ENCODE results near the gene MROH2A.

Gene MROH2A

DNA sequence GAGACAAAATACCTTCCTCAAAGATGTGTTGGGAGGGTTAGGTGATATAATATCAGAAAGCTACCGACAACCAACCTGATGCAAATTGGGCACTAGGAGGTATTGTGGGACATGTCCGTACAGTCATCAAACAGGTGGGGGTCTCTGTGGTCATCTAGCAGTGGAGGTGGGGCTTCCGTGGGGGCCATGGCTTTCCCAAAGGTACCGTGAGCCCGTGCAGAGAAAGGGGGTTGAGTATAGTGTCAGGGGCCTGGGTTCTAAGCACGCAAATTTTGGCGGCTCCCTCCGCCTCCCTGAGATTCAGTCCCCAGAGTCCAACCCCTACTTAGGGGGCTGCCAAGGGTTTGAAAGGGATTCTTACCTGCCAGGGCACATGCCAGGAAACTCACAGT is 43.6 kb downstream of the MROH2A start:
- peak; percentile 13 for DNase-seq (ENCODE audit: low spot score)

DNA sequence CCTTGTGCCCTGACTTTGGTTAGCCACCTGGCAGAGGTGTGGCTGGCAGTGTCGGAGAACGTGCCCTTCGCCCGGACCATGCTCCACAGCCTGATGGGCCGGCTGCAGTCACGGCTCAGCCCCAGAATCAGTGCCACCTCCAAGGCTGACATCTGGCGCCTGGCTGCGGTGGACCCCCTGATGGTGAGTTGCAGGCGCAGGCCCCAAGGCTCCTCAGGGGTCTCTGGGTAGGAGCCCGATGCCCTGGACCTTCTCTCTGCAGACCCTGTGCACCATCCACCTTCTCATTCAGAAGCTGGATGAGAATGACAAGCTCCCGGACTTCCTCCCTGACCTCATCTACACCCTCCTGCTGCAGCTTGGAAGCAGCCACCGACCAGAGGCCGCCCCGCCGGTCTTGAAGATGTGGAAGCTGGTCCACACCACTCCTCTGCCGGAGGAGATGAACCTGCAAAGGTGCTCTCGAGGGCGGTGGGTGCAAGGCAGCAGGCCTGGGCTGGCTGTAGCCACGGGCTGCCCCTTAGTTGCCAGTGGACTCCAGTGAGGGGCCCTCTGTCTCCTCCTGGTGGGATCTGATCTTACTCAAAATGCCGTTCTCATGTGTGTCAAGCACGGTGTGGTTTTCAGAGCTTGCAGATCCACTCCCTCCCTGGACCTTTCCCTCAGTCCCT is 44.1 kb downstream of the MROH2A start:
- H3K9me3 ChIP-seq (ENCODE audit: severe bottlenecking), result no peaks in the 10 kb centered on the region
- no peak overlapping the region for H3K4me3 ChIP-seq (ENCODE audit: severe bottlenecking)
- H3K4me1 ChIP-seq (ENCODE audit: insufficient read depth, poor library complexity, severe bottlenecking), result no peaks in the 10 kb centered on the region
- no peak overlapping the region for H3K27ac ChIP-seq (ENCODE audit: poor library complexity, severe bottlenecking)
- no peak for ATAC-seq (ENCODE audit: low read depth)
- H3K27me3 ChIP-seq (ENCODE audit: insufficient read depth, poor library complexity, severe bottlenecking), result no peaks in the 10 kb centered on the region
- TF ChIP-seq, protein P1, sequence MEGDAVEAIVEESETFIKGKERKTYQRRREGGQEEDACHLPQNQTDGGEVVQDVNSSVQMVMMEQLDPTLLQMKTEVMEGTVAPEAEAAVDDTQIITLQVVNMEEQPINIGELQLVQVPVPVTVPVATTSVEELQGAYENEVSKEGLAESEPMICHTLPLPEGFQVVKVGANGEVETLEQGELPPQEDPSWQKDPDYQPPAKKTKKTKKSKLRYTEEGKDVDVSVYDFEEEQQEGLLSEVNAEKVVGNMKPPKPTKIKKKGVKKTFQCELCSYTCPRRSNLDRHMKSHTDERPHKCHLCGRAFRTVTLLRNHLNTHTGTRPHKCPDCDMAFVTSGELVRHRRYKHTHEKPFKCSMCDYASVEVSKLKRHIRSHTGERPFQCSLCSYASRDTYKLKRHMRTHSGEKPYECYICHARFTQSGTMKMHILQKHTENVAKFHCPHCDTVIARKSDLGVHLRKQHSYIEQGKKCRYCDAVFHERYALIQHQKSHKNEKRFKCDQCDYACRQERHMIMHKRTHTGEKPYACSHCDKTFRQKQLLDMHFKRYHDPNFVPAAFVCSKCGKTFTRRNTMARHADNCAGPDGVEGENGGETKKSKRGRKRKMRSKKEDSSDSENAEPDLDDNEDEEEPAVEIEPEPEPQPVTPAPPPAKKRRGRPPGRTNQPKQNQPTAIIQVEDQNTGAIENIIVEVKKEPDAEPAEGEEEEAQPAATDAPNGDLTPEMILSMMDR (IDR thresholded peaks at IDR 0.05; ENCODE audit: poor library complexity, severe bottlenecking), result no peak
- peak; percentile 47 for DNase-seq (ENCODE audit: low spot score)
- no peaks in the 10 kb centered on the region for H3K36me3 ChIP-seq (ENCODE audit: low read depth)

More for the DNA sequence above, 43.6 kb downstream of the MROH2A start:
- no peak for ATAC-seq (ENCODE audit: low read depth)
- H3K4me1 ChIP-seq (ENCODE audit: insufficient read depth, poor library complexity, severe bottlenecking), result no peaks in the 10 kb centered on the region
- H3K27me3 ChIP-seq (ENCODE audit: insufficient read depth, poor library complexity, severe bottlenecking), result no peaks in the 10 kb centered on the region
- H3K4me3 ChIP-seq (ENCODE audit: severe bottlenecking), result no peak overlapping the region
- no peaks in the 10 kb centered on the region for H3K36me3 ChIP-seq (ENCODE audit: low read depth)
- no peaks in the 10 kb centered on the region for H3K9me3 ChIP-seq (ENCODE audit: severe bottlenecking)
- no peak overlapping the region for H3K27ac ChIP-seq (ENCODE audit: poor library complexity, severe bottlenecking)
- TF ChIP-seq, protein P1 (IDR thresholded peaks at IDR 0.05; ENCODE audit: poor library complexity, severe bottlenecking), result no peak

- ATAC-seq (ENCODE audit: low read depth) (no peak), DNase-seq (ENCODE audit: low spot score) (peak; percentile 53)
- no peak overlapping the region for H3K4me3 ChIP-seq (ENCODE audit: severe bottlenecking)
- H3K27ac ChIP-seq (ENCODE audit: poor library complexity, severe bottlenecking), result no peak overlapping the region
- no peaks in the 10 kb centered on the region for H3K4me1 ChIP-seq (ENCODE audit: insufficient read depth, poor library complexity, severe bottlenecking)
- H3K9me3 ChIP-seq (ENCODE audit: severe bottlenecking), result no peaks in the 10 kb centered on the region
- TF ChIP-seq, protein P1 (IDR thresholded peaks at IDR 0.05; ENCODE audit: poor library complexity, severe bottlenecking), result no peak
- H3K36me3 ChIP-seq (ENCODE audit: low read depth), result no peaks in the 10 kb centered on the region
- no peaks in the 10 kb centered on the region for H3K27me3 ChIP-seq (ENCODE audit: insufficient read depth, poor library complexity, severe bottlenecking)
Observed at GRCh38 chr2:233822781-233823730, 44.9 kb downstream of the MROH2A start.

DNA sequence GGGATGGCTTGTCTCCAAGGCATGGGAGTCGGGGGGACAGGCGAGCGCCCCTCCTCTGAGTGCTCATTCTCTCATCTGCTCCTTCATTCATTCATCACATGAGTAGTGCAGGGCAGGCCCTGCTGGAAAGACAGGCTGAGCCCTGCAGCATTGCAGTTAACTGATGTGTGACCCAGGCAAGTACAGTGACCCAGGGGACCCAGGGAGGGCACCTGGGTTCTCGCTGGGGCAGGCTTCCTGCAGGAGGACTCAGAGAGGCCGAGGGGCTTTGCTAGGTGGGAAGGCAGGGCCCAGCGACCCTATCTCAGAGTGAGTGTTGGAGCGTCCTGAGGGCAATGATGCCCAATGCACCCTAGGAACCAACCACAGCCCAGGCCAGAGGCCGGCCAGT is 45.6 kb downstream of the MROH2A start:
- TF ChIP-seq, protein P1 (IDR thresholded peaks at IDR 0.05; ENCODE audit: poor library complexity, severe bottlenecking), result no peak
- no peaks in the 10 kb centered on the region for H3K27me3 ChIP-seq (ENCODE audit: insufficient read depth, poor library complexity, severe bottlenecking)
- H3K27ac ChIP-seq (ENCODE audit: poor library complexity, severe bottlenecking), result no peak overlapping the region
- H3K4me1 ChIP-seq (ENCODE audit: insufficient read depth, poor library complexity, severe bottlenecking), result no peaks in the 10 kb centered on the region
- ATAC-seq (ENCODE audit: low read depth), result no peak
- H3K4me3 ChIP-seq (ENCODE audit: severe bottlenecking), result no peak overlapping the region
- H3K9me3 ChIP-seq (ENCODE audit: severe bottlenecking), result no peaks in the 10 kb centered on the region
- peak; percentile 29 for DNase-seq (ENCODE audit: low spot score)
- H3K36me3 ChIP-seq (ENCODE audit: low read depth), result no peaks in the 10 kb centered on the region
